Endometrial microvascular endothelial cells (primary cell): Measurements from ENCODE around the gene APEH. TPM values are rescaled to one million over a fixed set of nuclear protein-coding genes. Genes with fewer than 3 reads are reported as not detected.

ENCODE experiments used
- in situ Hi-C: cut with HindIII; loops from 2 replicates; pipeline ENCODE4 v1.10.0; 2017; ENCODE audit warnings: low sequenced_read_pairs, low pct_unique_long_range_greater_than_20kb; ENCODE audit errors: inconsistent ontology term
- total RNA-seq: library from RNA; depleted of rRNA; stranded (reverse); fragments of >200 nt; gene quantifications from one replicate; pipeline ENCODE4 v1.2.3, GENCODE V29; 2015; ENCODE audit errors: inconsistent ontology term

Gene APEH
- total RNA-seq, 1 donor from 2014 or later, result 106 TPM

GRCh38 chr3:49703956-49704355 is 29.8 kb downstream of the APEH start:
- in situ Hi-C loops, result no loop called here

- in situ Hi-C loops, result no loop called here
Observed at GRCh38 chr3:49704629-49705028, 30.5 kb downstream of the APEH start.

DNA sequence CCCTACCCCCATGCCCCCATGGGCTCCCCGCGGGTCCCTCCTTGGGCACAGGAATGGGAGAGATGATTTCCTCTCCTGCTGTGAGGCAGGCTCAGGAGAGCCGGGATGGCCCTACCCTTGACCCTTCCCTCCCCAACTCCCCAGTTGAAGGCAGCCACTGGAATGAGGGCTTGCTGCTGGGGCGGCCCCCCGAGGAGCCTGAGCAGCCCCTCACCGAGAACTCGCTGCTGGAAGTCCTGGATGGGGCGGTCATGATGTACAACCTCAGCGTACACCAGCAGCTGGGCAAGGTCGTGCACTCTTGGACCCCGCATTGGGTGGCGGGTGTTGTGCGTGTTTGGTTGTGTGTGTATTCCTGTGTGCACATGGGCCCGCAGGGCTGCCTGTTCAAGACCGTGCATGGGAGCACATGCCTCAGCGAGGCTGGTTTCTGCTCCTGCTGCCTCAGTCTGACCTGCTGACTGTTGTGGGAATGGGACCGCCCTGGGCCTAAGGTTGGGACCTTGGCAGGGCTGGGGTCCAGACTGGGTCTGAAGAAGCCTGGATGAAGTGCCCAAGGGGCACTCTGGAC is 31.3 kb downstream of the APEH start:
- in situ Hi-C loops, result no loop called here

- in situ Hi-C loops, result no loop called here
Observed at GRCh38 chr3:49706456-49707112, 32.4 kb downstream of the APEH start.

DNA sequence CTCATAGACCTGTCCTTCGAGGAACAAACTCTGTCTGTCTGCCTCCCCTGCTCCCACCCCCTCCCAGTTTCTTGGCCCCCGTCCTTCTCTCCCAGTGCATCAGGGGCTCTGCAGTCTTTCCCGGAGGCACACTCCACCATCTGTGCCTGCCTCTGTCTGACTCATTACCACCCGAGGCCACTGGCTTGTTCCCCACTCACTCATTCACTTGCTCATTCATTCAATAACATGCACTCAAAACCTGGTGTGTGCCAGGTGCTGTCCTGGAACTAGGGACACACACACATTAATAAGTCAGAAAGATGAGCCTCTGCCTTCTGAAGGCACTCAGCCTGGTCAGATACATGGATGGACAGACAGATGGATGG is 32.9 kb downstream of the APEH start:
- in situ Hi-C loops, result no loop called here

DNA sequence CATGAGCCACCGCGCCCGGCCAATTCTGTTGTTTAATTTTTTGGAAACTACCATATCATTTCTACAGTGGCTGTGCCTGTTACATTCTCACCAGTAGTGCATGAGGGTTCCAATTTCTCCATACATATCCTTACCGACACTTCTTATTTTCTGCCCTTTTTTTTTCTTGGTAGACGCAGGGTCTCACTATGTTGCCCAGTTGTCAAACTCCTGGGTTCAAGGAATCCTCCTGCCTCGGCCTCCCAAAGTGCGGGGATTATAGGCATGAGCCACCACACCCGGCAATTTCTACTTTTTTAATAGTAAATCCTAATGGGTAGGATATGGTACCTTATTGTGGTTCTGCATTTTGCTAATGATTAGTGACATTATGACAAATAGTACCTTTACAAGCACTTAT is 35.7 kb downstream of the APEH start:
- in situ Hi-C loops, result no loop called here

GRCh38 chr3:49711489-49711888 is 37.3 kb downstream of the APEH start:
- in situ Hi-C loops, result no loop called here

- in situ Hi-C loops, result no loop called here
Observed at GRCh38 chr3:49712166-49712565, 38.0 kb downstream of the APEH start.

GRCh38 chr3:49712631-49713317 is 38.6 kb downstream of the APEH start:
- in situ Hi-C loops, result no loop called here

DNA sequence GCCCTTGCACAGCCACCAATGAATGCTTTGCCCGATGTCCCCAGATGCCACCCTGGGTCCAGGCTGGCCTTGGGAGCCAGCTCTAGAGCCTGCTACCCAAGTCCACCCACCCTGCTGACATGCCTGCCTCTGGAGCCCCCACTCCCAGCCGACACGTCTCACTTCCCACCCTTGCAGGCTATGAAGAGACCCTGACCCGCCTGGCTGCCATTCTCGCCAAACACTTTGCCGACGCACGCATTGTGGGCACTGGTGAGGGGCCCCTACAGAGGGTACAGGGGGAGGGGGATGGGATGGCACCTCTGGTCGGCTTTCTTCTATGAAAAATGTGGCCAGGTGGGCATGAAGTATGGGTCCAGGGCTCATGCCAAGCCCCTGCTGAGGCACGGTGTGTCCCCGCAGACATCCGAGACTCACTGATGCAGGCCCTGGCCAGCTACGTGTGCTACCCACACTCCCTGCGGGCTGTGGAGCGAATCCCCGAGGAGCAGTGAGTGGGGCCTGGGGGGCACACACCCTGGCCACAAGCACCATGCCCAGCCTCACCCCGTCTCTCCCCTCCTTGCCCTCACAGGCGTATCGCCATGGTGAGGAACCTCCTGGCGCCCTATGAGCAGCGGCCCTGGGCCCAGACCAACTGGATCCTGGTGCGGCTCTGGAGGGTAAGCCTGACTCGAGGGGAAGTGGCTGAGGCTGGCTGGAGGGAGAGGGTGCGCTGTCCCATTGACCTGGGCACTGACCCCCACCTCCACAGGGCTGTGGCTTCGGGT is 39.4 kb downstream of the APEH start:
- in situ Hi-C loops, result no loop called here

DNA sequence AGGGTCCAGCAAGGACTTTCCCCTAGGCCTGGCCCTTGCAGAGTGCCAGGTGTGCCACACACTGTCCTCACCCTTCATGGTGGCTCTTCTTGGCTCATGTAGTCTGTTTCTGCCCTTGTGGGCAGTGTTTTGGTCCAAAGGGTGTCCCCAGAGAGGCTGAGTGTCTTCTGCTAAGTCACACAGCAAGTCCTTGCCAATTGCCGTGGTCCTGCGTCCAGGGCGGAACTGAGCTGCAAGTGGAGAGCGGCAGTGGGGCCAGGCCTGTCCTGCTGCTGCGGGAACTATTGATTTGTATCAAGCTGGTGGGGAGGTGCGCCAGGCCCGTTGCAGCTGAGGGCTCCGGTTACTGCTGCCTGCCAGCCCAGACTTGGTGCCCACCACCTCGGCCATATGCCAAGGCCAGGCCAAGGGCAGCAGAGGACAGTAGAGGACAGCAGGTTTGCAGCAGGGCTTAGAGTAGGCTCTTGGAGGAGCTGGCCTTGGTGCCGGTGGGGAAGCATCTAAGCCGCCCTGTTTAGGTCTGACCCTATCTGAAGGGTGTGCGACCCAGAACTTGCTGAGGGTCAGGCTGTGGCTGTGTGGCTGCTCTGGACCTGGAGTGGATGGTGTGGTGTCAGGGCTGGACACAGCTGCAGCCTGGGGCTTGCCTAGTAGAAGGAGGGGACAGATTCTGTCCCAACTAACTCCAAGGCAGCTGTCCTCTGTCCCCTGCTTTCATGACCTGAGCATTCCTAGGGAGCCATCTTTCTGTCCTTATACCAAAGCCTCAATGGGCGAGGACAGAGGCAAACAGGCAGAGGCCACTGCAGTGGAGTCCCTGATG is 40.8 kb downstream of the APEH start:
- in situ Hi-C loops, result no loop called here

DNA sequence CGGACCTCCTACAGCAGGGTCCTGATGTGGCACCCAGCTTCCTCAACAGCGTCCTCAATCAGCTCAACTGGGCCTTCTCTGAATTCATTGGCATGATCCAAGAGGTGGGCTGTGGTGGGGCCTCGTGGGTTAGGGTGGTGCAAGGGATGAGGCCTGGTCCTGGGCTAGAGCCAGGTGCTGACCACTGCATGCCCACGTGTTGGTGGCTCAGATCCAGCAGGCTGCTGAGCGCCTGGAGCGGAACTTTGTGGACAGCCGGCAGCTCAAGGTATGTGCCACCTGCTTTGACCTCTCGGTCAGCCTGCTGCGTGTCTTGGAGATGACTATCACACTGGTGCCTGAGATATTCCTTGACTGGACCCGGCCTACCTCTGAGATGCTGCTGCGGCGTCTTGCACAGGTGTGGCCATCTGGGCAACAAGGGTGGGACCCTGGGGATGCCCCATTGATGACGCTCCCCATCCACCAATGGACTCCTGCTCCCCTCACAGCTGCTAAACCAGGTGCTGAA is 41.5 kb downstream of the APEH start:
- in situ Hi-C loops, result no loop called here

GRCh38 chr3:49716169-49716568 is 42.0 kb downstream of the APEH start:
- in situ Hi-C loops, result no loop called here

DNA sequence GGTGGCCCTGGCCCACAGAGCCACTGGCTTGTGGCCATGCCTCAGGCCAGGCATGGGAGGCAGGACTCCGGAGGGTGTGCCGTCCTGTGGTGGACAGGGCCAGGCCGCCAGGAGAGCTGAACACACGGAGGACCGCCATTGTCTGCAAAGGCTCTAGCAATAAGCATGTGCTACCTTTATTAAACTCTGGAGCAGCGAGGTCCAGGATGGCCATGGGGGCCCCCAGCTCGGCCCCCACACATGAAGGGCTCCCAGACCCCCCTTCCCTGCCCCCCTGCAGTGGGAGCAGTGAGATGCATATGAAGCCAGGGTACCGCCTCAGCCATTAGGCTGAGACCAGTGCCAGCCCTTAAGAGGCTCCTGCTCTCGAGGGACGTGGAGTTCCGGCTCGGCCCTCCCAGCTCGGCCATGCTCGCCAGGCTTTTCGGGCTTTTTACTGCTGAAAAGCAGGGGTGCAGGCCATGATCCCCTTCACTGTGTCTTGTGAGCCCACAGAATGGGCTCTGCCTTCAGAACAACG is 42.6 kb downstream of the APEH start:
- in situ Hi-C loops, result no loop called here

DNA sequence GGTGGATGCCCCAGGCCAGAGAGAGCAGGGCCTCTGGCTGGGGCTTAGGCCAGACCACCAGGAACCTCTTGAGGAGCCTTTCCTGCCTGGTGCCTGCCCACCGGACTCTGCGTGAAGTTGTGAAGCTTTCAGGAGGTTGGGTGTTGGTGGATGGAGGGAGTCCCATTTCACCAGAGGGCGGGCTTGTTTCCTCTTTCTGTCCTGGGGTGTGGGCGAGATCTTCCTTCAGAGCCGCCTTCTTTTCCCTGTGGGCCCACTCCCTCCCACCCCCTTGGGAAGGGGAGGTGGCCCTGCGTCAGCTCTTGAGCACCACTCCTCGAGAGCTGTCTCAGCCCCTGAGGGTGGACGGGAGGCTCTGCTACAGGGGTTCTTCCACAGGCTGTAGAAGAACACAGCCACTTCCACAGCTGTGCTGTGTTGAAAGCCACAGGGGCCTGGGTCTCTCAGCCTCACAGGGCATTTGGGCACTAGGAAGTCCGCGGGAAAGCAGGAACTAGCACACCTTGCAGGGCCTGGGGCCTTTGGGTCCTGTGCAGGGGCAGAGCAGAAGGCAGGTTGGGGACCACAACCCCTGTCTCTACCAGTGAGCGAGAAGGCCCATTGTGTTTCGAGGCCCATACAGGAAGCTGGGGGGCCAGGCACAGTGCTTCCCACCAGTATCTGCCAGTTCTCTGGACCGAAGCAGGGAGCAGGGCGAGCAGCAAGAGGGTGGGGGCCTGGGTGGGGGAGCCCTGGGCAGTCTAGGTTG is 43.2 kb downstream of the APEH start:
- in situ Hi-C loops, result no loop called here

GRCh38 chr3:49717959-49718857 is 44.1 kb downstream of the APEH start:
- in situ Hi-C loops, result no loop called here

DNA sequence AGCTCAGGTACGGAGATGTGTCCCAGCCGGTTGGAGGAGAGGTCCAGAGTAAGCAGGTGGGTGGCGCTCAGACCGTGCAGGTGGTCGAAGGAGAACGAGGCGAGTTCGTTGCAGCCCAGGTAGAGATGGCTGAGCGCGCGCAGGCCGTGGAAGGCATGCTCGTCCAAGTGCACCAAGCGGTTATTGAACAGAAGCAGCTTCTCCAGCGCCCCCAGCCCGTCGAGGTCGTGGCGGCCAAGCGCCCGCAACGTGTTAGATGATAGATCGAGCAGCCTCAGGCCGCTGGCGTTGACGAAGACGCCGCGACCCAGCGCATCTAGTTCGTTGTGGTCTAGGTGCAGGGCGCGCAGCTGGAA is 44.7 kb downstream of the APEH start:
- in situ Hi-C loops, result no loop called here
